ENCODE results near the gene NACA2.
"Not testable (repeated sequence)": the region's sequence is repeated elsewhere in the genome, so short reads cannot be mapped to it uniquely, and the experiment has no call there.

The NACA2 gene

DNA sequence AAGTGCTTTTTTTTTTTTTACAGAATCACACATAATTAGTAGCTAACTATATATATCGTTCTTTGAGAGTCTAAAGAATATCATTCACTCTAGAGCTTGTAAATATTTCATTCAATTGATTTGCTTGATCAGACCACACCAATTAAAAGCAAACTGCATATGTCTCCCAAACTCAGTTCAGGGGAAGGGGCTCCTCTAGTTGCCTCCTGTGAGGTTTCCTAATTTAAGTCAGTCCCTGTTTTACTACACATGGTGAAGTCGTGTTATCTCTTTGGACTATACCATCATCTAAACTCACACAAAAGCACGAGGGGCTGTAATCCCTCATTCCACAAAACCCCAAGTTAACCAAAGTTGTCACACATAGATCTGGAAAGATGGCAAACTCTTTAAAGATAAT lies 11.7 kb downstream of the NACA2 start:
- DNase-seq (ENCODE audit: low read depth in 1 of 2, low spot score in 1 of 2): no peak

DNA sequence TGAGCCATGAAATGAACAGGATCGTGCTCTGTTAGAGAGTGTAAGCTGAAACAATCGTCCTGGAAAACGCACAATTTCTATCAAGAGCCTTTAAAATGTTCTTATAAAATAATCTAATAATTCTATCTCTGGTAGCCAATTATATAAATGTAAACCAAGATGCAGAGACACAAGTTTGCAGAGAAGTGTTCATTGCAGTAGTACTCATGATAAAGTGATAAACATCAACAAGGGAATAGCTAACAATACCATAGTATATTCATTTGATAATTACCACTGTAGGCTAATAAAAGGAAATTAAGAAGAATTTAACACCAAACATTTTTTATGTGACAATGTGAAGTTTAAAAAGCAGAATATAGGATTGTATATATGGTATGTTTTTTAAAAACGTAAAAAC lies 12.4 kb downstream of the NACA2 start:
- DNase-seq (ENCODE audit: low read depth in 1 of 2, low spot score in 1 of 2): no peak

DNA sequence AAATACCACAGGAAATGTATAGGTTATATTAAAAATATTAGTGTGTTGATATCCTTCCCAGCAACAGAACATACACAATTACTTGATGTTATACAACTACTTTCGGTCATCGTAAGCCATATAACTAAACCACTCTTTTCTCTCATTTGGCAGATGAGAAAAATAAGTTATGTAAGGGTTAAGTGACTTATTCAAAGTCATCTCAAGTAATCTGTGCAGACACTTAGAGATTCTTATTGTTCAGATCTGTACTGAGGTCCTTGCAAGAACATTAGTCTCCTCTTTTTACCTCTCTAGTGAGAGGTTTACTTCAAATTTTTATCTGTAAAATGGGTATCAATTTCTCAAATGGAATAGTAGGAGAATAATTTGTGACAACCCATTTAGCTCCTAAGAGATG lies 15.0 kb downstream of the NACA2 start:
- no peak for DNase-seq (ENCODE audit: low read depth in 1 of 2, low spot score in 1 of 2)

DNA sequence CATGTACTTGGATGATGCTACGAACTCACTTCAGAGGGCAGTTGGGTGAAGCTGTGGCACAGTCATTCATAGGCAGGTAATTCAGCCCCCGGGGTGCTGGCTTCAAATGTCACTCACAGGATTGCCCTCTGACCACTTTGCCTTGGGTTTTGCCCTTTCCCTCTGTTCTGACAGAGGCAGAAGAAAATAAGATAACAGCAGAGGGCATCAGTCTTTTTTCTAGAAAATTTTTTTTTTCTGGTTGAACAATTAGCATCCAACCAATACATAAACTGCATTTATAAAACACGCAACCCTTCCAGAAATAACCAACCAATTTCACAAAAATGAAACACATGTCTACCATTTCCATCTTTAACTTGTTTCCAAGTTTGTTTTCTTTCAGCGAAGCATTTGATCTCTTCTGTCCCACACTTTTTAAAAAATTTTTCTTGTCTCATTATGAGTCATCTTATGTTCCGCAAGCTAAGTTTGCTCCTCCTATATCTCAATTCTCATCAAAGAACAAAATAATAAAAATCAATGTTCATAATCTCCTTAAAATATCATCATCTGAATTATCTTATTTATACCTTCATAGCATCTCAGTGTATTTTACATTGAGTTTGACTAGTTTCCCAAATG lies 15.6 kb downstream of the NACA2 start:
- DNase-seq (ENCODE audit: low read depth in 1 of 2, low spot score in 1 of 2): no peak

DNA sequence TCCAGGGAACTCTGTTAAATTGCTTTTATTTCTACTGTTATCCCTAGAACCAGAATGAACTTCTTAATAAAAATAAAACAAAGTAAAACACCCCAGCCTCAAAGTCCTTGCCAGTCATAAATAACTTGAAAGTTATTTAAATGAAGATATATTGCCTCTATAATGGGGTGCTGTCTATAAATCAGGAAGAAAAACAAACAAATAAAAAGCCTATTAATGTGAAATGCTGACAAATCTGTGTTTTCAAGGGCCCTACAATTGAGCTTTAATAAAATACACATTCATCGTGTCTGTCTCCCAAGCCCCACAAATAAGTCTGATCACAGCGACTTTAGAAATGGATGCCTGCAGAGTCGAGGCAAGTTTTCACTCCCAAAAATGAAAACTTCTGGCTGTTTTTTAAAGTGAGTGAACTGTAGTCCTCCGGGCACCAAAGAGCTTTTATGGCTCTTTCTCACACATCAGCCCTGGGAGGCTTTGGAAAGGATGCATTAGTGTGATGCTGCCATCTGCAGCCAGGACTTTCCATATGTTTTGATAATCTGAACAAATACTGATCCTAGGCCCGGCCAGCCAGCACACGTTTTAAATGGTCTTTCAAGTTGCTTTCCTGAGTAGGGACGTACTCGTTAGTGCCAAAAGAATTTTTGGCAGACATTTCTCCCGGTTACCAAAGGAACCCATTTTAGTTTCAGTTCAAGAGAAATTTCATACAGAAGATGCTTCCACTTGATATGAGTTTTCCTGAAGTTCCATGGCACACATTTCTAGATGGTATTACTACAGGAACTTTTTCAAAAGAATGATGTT lies 16.3 kb downstream of the NACA2 start:
- DNase-seq (ENCODE audit: low read depth in 1 of 2, low spot score in 1 of 2): no peak

DNA sequence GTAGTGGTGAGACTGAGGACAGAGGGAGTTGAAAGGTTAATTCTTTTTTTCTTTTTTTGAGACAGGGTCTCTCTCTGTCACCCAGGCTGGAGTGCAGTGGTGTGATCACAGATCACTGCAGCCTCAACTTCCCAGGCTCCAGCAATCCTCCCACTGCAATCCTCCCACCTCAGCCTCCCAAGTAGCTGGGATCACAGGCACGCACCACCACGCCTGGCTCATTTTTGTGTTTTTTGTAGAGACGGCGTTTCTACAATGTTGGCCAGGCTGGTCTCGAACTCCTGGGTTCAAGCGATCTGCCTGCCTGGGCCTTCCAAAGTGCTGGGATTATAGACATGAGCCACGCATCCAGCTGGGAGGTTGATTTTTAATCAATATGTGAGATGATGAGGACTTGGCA lies 18.5 kb downstream of the NACA2 start:
- DNase-seq (ENCODE audit: low read depth in 1 of 2, low spot score in 1 of 2): not testable (repeated sequence)

DNA sequence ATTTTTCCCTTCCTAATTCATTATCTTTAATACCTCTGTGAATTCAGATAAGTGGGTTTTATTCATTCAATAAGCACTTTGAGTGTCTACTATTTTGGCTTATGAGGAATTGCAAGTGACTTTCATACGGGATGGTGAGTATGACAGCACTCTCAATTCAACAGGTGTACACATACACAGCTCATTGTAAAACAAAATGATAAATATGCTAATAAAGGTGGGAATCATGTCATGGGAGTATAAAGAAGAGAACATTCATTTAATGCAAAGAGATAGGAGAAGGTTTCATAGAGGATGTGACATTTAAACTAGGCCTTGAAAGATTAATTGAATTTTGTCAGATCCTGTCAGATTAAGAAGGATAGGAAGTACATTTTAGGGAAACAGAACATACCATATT lies 19.4 kb downstream of the NACA2 start:
- DNase-seq (ENCODE audit: low read depth in 1 of 2, low spot score in 1 of 2): no peak

DNA sequence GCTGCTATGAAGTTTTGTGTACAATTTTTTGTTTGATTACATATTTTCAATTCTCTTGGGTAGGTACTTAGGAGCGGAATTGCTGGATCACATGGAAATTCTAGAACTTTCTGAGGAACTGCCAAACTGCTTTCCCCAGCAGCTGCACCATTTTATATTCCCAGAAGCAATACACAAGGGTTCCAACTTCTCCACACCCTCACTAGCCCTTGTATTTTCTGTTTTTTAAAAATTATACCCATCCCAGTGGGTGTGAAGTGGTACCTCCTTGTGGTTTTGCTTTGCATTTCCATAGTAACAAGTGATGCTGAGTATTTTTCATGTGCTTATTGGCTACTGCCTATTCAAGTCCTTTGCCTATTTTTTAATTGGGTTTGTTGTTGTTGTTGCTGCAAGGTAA lies 20.9 kb downstream of the NACA2 start:
- no peak for DNase-seq (ENCODE audit: low read depth in 1 of 2, low spot score in 1 of 2)

DNA sequence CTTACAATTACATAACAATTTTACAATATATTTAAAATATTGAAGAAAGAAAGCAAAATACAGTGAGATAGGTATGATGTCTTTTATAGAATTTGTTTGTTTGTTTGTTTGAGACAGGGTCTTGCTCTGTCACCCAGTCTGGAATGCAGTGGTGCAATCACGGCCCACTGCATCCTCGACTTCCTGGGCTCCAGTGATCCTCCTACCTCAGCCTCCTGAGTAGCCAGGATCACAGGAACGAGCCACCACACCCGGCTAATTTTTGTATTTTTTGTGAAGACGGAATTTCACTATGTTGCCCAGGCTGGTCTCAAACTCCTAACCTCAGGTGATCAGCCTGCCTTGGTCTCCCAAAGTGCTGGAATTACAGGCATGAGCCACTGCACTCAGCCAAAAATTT lies 21.5 kb downstream of the NACA2 start:
- not testable (repeated sequence) for DNase-seq (ENCODE audit: low read depth in 1 of 2, low spot score in 1 of 2)

DNA sequence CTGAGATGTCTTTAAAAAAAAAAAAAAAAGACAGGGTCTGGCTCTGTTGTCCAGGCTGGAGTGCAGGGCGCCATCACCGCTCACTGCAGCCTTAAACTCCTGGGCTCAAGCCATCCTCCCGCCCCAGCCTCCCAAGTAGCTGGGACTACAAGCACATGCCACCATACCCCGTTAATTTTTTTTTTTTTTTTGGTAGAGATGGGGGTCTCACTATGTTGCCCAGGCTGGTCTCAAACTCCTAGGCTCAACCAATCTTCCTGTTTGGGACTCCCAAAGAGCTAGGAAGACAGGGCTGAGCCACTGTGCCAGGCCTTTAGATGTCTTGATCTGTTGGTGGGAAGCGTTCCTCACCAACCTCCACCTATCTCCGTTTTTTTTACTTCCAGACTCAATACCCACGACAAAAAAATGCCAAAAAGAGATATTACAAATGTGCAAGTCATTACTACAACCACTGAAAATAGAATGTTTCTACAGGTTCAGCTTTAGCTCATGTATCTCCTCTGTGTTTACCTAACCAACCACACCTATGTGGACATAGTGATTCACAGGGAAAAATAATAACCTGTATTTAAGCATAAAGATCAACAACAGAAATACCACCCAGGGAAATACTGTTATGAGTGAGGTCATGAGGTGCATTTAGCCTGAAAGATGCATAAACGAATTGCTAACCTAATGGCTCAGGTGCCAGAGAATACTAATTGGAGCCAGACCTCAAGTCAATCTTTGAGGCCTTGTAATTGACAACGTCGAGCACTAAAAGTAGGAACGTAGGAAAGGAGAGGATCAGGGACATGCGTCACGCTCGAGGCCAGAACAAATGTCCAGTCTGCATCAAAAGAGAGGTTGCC lies 22.6 kb downstream of the NACA2 start:
- no peak for DNase-seq (ENCODE audit: low read depth in 1 of 2, low spot score in 1 of 2)

DNA sequence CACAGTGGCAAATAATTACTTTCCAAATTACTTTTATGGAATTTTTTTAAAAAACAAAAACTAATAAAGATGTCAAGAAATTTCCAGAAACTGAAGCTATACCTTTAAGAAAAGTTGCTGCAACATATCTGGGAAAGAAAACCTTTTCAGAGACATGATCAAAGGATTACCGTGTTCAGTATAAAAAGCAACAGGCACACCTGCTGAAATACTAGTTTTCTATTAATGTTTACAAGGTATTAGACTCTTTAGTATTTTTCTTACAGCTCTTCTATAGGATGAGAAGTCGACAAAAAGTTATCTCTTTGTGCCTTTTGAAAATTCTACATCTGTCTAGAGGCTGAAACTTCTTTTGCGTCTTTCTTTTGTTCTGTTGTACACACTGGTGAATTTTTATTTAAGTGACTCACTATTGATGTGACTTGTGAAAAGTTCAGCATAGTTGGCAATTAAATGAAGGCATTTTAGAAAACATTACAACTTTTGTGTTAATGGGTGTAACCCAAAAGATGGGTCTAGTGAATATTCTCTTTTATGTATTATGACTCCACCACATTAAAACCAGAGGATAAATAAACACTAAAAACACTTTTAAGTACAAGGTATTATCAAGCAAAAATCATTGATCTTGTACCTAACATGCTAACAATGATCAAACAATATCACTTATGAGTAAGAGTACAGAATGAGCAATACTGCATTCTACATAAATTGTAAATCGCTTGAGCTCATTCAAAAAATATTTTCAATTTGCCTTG lies 23.8 kb downstream of the NACA2 start:
- DNase-seq (ENCODE audit: low read depth in 1 of 2, low spot score in 1 of 2): no peak

DNA sequence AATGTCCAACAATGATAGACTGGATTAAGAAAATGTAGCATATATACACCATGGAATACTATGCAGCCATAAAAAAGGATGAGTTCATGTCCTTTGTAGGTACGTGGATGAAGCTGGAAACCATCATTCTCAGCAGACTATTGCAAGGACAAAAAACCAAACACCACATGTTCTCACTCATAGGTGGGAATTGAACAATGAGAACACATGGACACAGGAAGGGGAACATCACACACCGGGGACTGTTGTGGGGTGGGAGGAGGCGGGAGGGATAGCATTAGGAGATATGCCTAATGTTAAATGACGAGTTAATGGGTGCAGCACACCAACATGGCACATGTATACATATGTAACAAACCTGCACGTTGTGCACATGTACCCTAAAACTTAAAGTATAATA lies 24.6 kb downstream of the NACA2 start:
- not testable (repeated sequence) for DNase-seq (ENCODE audit: low read depth in 1 of 2, low spot score in 1 of 2)

DNA sequence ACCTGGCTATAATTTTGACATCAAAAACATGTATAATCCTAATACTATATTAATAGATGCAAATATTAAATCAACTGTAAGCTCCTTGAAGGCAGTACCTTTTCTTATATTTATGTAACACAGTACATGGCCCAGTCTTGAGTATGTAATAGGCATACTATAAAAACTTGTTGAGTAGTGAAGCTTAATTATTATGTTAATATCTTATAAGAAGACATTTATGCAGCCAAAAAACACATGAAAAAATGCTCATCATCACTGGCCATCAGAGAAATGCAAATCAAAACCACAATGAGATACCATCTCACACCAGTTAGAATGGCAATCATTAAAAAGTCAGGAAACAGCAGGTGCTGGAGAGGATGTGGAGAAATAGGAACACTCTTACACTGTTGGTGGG lies 25.2 kb downstream of the NACA2 start:
- not testable (repeated sequence) for DNase-seq (ENCODE audit: low read depth in 1 of 2, low spot score in 1 of 2)

DNA sequence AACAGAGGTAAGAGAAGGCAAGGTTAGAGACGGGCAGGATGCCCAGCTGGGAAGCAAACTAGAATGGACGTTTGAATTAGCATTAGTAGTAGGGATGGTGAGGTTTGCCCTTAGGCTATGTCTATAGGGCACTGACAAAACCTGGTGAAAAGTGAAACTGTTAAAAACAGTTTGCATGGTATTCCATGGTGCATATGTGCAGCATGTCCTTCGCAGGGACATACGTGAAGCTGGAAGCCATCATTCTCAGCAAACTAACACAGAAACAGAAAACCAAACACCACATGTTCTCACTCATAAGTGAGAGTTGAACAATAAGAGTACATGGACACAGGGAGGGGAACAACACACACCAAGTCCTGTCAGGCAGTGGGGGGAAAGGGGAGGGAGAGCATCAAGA lies 25.8 kb downstream of the NACA2 start:
- DNase-seq (ENCODE audit: low read depth in 1 of 2, low spot score in 1 of 2): no peak

DNA sequence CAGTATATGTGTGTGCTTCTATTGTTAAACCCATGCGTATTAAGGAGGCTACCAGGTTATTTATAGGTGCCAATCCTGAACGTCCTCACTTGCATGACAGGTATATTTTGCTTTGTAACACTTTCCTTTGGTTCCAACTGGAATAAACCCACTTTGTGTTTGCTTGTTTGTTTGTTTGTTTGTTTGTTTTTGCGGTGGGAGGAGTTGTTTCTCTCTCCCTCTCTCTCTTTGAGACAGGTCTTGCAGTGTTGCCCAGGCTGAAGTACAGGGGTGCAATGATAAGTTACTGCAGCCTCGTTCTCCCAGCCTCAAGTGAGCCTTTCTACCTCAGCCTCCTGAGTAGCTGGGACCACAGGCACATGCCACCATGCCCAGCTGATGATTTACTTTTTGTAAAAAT lies 28.7 kb downstream of the NACA2 start:
- no peak for DNase-seq (ENCODE audit: low read depth in 1 of 2, low spot score in 1 of 2)

DNA sequence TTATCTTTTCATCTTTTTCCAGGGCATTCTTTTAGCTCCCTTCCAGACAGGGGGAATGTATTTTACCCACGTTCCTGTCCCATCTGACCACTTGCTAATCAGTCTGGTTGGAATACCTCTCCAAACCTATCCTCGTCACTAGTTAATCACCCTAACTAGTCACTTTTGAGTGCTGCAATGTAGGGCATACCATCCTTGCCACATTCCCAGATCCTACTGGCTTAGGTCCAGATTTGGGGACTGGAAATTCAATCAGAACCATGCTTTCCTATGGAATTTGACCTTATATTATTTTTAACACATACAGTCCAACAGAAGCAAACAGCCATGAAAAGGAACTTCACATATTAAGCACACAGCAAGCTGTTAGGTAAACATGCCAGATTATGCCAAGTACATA lies 29.7 kb downstream of the NACA2 start:
- no peak for DNase-seq (ENCODE audit: low read depth in 1 of 2, low spot score in 1 of 2)

DNA sequence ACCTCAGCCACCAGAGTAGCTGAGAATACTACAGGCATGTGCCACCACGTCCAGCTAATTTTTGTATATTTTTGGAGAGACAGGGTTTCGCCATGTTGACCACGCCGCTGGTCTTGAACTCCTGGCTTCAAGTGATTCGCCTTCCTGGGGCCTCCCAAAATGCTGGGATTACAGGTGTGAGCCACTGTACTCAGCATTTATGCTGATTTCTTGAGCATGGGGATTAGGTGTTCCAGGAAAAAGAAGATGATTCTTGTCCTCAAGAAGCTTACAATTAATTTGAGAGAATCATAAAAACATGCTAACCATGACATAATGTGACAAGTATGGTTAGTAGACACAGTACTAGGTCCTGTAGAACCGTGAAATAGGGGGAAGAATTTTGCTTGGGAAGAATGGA lies 30.9 kb downstream of the NACA2 start:
- DNase-seq (ENCODE audit: low read depth in 1 of 2, low spot score in 1 of 2): no peak

DNA sequence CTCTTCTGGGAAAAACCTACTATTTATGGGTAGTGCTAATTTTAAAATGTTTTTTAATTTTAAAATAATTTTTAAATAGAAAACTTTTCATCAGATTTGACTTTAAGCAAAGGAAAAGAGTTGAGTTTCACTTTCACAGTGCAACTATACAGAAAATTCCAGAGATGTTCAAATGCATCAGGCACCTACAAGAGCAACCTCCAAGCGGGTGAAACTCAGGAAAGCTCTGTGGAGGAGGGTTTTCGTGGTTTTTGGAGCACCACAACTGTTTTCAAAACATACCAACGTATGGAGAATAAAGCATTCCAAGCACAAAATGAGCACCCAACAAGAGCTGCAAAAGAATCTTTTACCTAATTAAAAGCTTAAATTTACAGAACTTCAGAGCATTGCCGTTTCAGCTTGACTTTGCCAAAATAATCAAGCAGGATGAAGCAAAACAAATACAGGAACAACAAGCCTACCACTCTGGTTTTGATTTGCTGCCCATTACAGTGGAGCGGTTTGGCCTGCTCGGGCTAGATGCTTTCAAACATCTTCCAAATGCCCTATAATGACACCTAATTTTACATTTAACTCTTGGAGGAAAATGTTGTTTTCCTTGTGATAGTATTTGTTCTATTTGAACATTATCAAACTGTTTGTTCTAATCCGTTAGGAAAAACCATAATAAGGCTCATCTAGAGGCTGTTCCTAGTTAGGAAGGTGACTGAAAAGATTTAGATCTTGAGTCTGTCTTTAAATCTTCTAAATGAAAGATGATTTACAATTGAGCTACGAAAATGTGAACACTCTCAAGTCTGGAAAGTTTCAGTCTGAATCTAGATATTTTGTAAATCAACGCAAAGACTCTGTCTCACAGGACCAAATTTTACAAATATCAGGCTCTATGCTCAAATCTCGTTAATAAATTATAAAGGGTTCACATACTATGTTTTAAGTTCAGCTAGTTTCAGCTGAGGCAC lies 34.5 kb downstream of the NACA2 start:
- no peak for DNase-seq (ENCODE audit: low read depth in 1 of 2, low spot score in 1 of 2)

DNA sequence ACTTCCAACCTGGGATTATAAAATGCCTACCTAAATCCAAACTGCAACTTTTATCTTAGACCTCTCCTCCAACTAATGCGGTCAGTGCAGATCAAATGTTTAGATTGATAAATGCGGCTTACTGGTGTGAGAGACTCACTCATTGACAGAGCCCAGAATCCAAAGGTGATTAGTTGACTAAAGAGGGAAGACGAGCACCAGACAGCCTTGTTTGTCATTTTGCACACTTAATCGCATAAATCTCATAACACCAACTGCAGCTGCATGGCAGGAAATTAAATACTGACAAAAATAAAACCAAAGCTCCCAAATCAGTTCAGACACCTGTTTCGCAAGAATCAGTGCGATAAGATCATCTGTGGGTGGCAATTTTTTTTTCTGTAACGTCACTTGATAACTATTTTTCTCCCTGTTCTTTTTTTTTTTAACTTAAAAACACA lies 35.9 kb downstream of the NACA2 start:
- DNase-seq (ENCODE audit: low read depth in 1 of 2, low spot score in 1 of 2): no peak

DNA sequence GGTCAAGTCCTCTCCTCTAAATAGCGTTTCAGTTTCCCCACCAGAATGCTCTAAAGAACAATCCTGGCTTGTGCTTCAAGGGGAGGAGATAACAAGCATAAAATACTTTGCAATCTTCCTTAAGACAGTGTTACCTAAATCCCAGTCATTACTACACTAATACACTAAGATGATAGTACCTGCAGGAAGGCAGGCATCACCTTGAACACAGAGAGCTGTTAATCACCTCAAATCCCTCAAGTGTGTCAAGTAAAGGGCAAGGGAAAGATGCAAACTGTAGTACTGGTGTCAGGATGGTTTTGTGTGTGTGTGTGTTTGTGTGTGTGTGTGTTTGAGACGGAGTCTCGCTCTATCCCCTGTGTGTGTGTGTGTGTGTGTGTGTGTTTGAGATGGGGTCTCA lies 36.8 kb downstream of the NACA2 start:
- no peak for DNase-seq (ENCODE audit: low read depth in 1 of 2, low spot score in 1 of 2)

Data from stimulated activated CD4-positive, alpha-beta T cell treated with anti-CD3 and anti-CD28 coated beads, Interleukin-15, amount 100 ng/mL, for 1 hour (primary cell).